PC-3 (cell line): ENCODE data around the gene NPSR1.

ENCODE experiments used
- EZH2phosphoT487 ChIP-seq: fragments of 300-600 bp; sonication (generic); IDR thresholded peaks from 2 replicates; pipeline ENCODE4 v1.6.1; 2018; ENCODE audit warnings: mild to moderate bottlenecking, antibody characterized with exemption, low read length, borderline replicate concordance
- TF ChIP-seq, protein P1 (sequence below): fragments of 300-600 bp; sonication (generic); conservative IDR thresholded peaks from 2 replicates; pipeline ENCODE4 v1.5.1; 2017; ENCODE audit warnings: antibody characterized with exemption, low read depth, mild to moderate bottlenecking, low read length

DNA sequence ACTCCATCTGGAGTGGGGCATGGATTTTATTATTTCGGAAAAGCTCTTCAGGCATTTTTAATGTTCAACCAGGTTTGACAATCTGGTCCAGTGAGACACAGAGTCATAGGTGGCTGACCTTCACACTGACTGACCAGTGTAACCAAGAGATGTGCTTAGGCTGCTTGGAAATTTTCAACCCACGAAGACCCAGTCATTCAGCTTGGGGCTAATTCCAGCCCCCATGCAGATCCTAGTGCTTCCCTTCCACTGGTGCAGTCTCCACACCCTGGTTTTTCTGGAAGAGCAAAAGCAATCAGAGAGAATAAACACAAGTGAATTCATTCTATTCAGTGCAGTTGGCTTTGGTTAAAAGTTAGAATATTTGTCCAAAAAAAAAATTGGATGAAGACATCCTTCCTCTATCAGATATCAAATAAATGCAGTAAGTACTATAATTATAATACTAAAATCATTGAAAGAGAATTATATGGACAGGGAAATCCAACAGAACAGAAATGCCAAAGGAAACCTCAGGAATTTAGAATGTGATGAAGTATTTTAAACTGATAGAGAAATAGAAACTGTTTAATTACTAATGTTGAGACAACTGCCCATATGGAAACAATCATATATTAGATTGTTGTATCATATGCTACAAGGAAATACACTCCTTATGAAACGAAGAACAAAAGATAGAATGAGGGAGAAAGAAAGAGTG is 178.0 kb downstream of the NPSR1 start:
- TF ChIP-seq, protein P1, sequence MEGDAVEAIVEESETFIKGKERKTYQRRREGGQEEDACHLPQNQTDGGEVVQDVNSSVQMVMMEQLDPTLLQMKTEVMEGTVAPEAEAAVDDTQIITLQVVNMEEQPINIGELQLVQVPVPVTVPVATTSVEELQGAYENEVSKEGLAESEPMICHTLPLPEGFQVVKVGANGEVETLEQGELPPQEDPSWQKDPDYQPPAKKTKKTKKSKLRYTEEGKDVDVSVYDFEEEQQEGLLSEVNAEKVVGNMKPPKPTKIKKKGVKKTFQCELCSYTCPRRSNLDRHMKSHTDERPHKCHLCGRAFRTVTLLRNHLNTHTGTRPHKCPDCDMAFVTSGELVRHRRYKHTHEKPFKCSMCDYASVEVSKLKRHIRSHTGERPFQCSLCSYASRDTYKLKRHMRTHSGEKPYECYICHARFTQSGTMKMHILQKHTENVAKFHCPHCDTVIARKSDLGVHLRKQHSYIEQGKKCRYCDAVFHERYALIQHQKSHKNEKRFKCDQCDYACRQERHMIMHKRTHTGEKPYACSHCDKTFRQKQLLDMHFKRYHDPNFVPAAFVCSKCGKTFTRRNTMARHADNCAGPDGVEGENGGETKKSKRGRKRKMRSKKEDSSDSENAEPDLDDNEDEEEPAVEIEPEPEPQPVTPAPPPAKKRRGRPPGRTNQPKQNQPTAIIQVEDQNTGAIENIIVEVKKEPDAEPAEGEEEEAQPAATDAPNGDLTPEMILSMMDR: no peak
- TF ChIP-seq EZH2phosphoT487: no peak
